WI38 (cell line): ENCODE data around the gene CCNY.
"Not testable (repeated sequence)": the region's sequence is repeated elsewhere in the genome, so short reads cannot be mapped to it uniquely, and the experiment has no call there.

Experiments
- H3K4me3 ChIP-seq: 2 replicates; pipeline ENCODE4 v1.5.1; 2011; ENCODE audit warnings: low read depth, mild to moderate bottlenecking, control low read depth, low read length
- TF ChIP-seq, protein P1 (sequence below): IDR thresholded peaks from 2 replicates; pipeline ENCODE4 v1.5.1; 2012; ENCODE audit warnings: low read depth, mild to moderate bottlenecking, control low read depth, low read length

CCNY gene

DNA sequence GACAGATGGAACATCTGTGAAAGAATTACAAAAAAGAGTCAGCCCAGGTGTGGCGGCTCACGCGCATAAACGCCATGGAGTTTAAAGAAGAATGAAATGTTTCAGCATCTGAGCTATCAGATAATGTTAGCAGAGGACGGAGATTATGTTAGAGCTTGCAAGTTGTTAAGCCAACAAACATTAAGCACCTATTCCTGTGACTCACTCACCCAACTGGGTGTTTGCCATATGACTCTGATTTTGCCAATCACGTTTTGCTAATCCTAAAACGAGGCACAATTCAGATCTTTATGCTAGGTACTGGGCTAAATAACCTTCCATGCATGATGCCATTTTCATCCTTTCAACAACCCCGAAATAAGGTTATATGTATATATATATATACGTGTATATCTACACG lies 29.0 kb upstream of the CCNY start:
- no peak overlapping the region for H3K4me3 ChIP-seq
- TF ChIP-seq, protein P1, sequence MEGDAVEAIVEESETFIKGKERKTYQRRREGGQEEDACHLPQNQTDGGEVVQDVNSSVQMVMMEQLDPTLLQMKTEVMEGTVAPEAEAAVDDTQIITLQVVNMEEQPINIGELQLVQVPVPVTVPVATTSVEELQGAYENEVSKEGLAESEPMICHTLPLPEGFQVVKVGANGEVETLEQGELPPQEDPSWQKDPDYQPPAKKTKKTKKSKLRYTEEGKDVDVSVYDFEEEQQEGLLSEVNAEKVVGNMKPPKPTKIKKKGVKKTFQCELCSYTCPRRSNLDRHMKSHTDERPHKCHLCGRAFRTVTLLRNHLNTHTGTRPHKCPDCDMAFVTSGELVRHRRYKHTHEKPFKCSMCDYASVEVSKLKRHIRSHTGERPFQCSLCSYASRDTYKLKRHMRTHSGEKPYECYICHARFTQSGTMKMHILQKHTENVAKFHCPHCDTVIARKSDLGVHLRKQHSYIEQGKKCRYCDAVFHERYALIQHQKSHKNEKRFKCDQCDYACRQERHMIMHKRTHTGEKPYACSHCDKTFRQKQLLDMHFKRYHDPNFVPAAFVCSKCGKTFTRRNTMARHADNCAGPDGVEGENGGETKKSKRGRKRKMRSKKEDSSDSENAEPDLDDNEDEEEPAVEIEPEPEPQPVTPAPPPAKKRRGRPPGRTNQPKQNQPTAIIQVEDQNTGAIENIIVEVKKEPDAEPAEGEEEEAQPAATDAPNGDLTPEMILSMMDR, result no peak

DNA sequence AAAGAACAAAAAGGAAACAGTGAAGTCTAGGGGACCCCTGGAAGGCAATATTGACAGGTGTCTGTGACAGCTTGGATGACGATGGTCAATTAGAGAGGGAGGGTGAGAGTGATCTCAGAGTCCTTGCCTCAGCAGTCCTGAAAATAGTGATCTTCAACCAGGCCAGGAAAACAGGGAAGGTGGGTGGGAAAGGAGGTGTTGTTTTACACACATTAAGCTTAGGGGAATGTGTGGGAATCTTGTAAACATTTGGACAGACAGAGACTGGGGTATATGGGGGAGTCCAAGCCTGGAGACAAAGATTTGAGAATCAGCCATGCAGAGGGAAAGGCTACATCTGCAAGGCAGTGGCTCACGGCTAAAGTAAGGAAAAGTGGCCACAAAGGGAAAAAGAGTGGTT lies 27.5 kb upstream of the CCNY start:
- TF ChIP-seq, protein P1, result no peak
- H3K4me3 ChIP-seq, result no peak overlapping the region

DNA sequence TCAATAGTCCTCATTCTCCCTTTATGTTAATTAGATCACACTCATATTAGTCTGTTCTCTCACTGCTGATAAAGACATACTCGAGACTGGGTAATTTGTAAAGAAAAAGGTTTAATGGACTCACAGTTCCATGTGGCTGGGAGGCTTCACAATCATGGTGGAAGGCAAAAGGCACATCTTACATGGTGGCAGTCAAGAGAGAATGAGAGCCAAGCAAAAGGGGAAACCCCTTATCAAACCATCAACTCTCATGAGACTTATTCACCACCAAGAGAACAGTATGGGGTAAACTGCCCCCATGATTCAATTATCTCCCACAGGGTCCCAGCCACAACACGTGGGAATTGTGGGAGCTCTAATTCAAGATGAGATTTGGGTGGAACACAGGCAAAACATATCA lies 22.2 kb upstream of the CCNY start:
- H3K4me3 ChIP-seq, result not testable (repeated sequence)

DNA sequence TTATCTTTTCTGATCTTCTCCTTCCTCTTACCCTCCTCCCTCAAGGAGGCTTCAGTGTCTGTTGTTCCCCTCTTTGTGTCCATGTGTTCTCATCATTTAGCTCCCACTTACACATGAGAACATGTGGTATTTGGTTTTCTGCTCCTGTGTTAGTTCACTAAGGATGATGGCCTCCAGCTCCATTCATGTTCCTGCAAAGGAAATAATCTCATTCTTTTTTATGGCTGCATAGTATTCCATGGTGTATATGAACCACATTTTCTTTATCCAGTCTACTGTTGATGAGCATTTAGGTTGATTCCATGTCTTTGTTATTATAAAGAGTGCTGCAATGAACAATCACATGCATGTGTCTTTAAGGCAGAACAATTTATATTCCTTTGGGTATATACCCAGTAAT lies 21.1 kb upstream of the CCNY start:
- not testable (repeated sequence) for H3K4me3 ChIP-seq

DNA sequence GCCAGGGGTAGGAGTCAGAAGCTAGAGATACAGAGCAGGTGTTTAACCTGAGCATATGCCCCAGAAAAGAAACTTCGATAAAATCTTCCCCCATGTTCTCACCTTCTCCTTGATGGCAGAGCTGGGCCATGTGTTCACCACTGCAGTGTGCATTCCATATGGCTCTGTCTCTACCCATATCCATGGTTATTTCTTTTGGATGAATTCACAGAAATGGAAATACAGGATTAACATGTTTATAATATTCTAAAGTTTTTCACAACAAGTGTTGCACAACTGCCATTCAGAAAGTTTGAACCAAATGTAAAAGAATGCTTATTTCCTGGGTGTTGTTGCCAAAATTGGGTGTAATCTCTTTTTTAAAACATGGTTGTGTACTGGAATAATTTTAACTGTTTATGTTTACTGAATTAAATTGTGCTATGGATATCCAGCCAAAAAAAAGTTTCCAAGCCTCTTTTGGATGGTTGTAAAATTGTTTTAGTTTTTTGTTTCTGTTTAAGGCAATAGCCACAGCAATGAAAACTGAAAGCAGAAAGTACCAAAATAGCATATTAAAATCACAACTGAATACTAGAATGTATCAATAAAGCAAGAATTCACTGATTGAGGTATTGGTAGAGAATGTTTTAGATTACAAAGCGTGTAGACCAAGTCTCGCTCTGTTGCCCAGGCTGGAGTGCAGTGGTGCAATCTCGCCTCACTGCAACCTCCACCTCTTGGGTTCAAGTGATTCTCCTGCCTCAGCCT lies 19.9 kb upstream of the CCNY start:
- TF ChIP-seq, protein P1, result no peak

DNA sequence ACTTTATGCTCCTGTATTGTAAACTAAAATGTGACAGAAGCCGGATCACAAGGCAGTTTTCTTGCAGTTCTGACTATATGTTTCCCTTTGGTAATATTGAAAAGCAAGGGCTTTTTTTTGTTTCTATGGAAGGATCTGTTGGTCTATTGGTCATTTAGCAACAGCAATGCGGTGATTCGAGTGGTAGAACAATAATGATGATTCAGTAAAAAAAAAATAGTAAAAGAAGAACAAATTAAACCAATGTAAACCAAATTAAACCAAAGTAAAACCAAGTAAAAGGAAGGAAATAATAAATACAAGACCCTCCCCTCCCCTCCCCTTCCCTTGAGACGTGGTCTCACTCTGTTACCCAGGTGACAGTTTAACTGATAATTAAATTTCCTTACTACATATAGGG lies 17.8 kb upstream of the CCNY start:
- TF ChIP-seq, protein P1, result no peak

More for the DNA sequence above, 19.9 kb upstream of the CCNY start:
- no peak overlapping the region for H3K4me3 ChIP-seq

DNA sequence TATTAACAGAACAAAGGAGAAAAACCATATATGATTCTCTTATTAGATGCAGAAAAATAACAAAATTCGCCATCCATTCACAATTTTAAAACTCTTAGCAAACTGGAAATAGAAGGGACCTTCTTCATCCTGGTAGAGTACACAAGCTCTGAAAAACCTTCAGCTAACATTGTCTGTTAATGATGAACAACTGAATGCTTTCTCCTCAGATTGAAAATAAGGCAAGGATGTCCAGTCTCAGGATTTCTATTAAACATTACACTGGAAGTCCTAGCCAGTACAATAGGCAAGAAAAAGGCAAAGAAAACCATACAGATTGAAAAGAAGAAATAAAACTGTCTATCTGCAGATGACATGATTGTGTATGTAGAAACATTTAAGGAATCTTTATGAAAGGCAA lies 16.0 kb upstream of the CCNY start:
- TF ChIP-seq, protein P1, result no peak
- no peak overlapping the region for H3K4me3 ChIP-seq

More for the DNA sequence above, 17.8 kb upstream of the CCNY start:
- no peak overlapping the region for H3K4me3 ChIP-seq

DNA sequence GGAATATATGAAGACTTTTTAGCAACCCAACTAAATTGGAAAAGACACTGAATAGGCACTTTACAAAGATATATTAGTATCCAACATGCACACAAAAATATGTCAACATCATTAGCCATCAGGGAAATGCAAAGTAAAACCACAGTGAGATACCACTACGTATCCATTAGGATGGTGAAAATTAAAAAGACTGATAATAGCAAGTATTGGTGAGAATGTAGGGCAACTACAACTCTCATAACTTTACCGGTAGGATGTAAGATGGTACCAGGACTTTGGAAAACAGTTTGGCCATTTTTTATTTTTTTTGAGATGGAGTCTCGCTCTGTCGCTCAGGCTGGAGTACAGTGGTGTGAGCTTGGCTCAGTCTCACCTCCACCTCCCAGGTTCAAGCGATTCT lies 13.7 kb upstream of the CCNY start:
- TF ChIP-seq, protein P1, result no peak
- H3K4me3 ChIP-seq, result no peak overlapping the region
